Activated CD4-positive, alpha-beta T cell treated with anti-CD3 and anti-CD28 coated beads, Interleukin-2, Interleukin-4, amounts not matched to agents 100 ng/mL and 50 ng/mL, durations not matched to agents 16 hours and 8 hours (primary cell): ENCODE data around the gene FLT3.
"Not testable (repeated sequence)": the region's sequence is repeated elsewhere in the genome, so short reads cannot be mapped to it uniquely, and the experiment has no call there.

Experiments
- DNase-seq: peaks from one replicate; pipeline ENCODE4 v3.0.0-alpha.2; 2020; ENCODE audit warnings: low spot score

Gene FLT3

GRCh38 chr13:28099396-28100149 lies 803 bp downstream of the FLT3 start:
- DNase-seq = no peak

GRCh38 chr13:28097503-28097902 lies 2.9 kb downstream of the FLT3 start:
- DNase-seq = no peak

- no peak for DNase-seq
Observed at GRCh38 chr13:28094306-28094705, 6.1 kb downstream of the FLT3 start.

GRCh38 chr13:28093881-28094280 lies 6.5 kb downstream of the FLT3 start:
- no peak for DNase-seq

GRCh38 chr13:28092431-28092830 lies 7.9 kb downstream of the FLT3 start:
- no peak for DNase-seq

- DNase-seq = no peak
Observed at GRCh38 chr13:28089065-28089464, 11.3 kb downstream of the FLT3 start.

- DNase-seq = not testable (repeated sequence)
Observed at GRCh38 chr13:28077820-28078219, 22.6 kb downstream of the FLT3 start.

GRCh38 chr13:28077231-28077630 lies 23.1 kb downstream of the FLT3 start:
- no peak for DNase-seq

GRCh38 chr13:28071424-28071823 lies 29.0 kb downstream of the FLT3 start:
- DNase-seq = no peak

GRCh38 chr13:28067491-28067890 lies 32.9 kb downstream of the FLT3 start:
- no peak for DNase-seq

GRCh38 chr13:28058866-28059613 lies 41.3 kb downstream of the FLT3 start:
- peak; percentile 40 for DNase-seq

GRCh38 chr13:28056970-28057712 lies 43.2 kb downstream of the FLT3 start:
- DNase-seq = no peak

GRCh38 chr13:28056426-28056825 lies 44.0 kb downstream of the FLT3 start:
- no peak for DNase-seq

GRCh38 chr13:28055357-28055756 lies 45.0 kb downstream of the FLT3 start:
- DNase-seq = no peak

GRCh38 chr13:28052945-28053344 lies 47.4 kb downstream of the FLT3 start:
- no peak for DNase-seq

GRCh38 chr13:28049880-28050875 lies 50.2 kb downstream of the FLT3 start:
- no peak for DNase-seq

GRCh38 chr13:28049215-28049614 lies 51.2 kb downstream of the FLT3 start:
- no peak for DNase-seq

GRCh38 chr13:28048768-28049167 lies 51.6 kb downstream of the FLT3 start:
- no peak for DNase-seq

GRCh38 chr13:28047757-28048388 lies 52.5 kb downstream of the FLT3 start:
- DNase-seq = peak; percentile 26

GRCh38 chr13:28046981-28047380 lies 53.4 kb downstream of the FLT3 start:
- no peak for DNase-seq

GRCh38 chr13:28045861-28046260 lies 54.5 kb downstream of the FLT3 start:
- no peak for DNase-seq
